ENCODE data around the gene TCEAL4. TPM values are rescaled to one million over a fixed set of nuclear protein-coding genes. Genes with fewer than 3 reads are reported as not detected.
"Not testable (repeated sequence)": the region's sequence is repeated elsewhere in the genome, so short reads cannot be mapped to it uniquely, and the experiment has no call there.

The TCEAL4 gene
- 90.5 TPM for polyA plus RNA-seq (2013, experiment 1 of 2; ENCODE audit: insufficient read length)
- 147 TPM for polyA plus RNA-seq (2013, experiment 2 of 2; ENCODE audit: insufficient read length)

DNA sequence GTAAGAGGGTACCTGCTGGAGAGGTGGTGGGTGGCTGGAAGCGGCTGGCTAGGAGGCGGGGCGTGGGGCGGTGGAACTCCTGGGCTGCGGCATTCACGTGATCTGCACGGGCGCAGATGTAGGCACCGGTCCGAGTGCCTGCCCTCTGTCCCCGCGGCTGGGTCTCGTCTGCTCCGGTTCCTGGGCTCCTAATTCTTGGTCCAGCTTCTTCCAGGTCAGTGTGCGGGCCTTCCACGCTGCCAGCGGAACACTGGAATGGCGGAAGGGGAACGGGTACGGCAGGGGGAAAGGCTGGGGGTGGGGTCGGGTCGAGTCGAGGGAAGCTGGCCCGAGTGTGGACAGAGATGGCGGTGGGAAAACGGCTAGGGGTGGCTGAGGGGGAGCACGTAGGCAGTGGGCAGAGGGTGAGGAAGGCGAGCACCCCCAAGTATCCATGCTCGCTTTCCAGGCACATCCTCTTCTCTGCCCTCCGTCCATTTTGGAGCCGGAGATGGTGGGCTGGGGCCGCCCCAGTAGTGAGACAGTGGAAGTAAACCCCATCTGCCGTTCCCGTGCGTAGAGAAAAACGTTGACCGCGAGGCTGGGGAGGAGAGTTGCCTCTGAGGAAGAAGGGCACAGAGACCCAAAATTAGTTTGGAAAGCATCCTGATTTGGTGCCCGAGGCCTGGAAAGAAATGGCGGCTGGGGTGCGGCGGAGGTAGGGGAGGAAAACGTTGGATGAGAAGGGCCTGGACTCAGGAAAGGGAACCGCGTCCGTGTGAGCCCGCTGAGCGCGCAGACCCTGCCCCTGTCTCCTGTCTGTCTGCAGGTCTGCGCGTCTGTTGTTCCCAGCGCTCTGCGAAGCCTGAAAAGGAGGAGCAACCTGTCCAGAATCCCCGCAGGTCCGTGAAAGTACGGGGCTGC lies at the start of gene TCEAL4:
Gene TCEAL4 (plus strand): TSS at position 105 of the 903 bp plus-strand sequence. CDS start 1,161 bp downstream, outside the sequence.
- DNase-seq, result peak; percentile 28

DNA sequence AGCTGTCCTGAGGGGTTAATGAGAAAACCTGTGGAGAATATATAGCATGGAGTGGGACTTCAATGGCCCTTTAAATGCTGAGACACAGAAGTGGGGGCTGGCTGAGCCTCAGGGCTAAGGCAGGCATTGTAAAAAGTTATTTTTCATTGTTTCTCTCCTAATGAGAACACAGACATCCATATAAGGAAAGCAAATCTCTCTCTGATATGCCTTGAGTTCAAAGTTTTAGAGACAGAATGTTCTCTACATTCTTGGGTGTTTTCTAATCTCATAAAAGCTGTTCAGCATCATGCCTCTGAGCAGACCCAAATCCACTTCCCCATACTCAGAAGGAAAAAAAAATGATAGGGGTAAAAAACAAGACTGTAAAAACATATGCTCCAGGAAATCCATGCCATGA lies 49.2 kb upstream of the TCEAL4 start:
- peak; percentile 21 for DNase-seq

DNA sequence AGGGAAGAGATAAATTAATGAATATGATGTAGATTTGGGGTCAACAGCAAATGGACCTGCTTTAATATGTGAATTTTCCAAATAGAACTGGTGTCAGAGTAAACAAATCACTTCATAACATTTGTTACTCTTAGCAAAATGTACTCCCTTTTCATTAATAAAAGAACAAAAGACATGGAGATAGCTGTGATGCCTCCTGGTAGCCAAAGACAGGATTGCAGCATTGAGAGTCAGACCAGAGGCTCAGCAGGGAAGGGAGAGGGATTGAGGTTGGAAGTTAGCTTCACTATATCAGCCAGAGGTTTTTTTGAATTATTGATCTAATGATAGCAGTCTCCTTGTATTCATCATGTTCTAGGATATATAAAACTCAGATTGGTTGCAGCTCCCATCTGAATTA lies 48.6 kb upstream of the TCEAL4 start:
- no peak for DNase-seq

DNA sequence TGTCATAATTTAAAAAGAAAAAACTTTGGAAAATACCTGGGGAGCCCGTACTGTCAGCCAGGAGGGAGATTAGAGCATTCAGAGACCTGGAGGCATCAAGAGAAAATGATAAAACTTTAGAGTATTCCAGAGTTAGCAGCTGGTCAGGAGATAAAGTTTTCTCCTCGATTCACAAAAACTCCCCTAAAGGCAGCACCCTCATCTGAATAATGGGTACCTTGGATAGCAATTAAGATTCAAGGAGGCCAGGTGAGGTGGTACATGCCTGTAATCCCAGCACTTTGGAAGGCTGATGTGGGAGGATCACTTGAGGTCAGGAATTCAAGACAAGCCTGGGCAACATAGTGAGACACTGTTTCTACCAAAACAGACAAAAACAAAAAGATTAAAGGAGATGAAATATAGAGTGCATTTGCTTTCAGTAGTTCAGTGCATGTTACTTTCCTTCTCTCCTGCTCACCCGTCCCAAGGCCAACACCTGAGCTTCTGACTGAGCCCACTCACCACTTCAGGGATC lies 47.4 kb upstream of the TCEAL4 start:
- DNase-seq, result no peak

DNA sequence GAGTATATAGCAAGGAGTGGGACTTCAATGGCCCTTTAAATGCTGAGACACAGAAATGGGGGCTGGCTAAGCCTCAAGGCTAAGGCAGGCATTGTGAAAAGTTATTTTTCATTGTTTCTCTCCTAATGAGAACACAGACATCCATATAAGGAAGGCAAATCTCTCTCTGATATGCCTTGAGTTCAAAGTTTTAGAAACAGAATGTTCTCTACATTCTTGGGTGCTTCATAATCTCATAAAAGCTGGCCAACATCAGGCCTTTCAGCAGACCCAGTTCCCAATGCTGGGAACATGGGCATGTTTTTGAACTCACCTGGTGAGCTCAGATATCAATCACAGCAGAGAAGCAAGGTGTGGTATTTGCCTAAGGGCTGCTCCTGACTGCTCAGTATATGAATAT lies 46.6 kb upstream of the TCEAL4 start:
- peak; percentile 39 for DNase-seq

DNA sequence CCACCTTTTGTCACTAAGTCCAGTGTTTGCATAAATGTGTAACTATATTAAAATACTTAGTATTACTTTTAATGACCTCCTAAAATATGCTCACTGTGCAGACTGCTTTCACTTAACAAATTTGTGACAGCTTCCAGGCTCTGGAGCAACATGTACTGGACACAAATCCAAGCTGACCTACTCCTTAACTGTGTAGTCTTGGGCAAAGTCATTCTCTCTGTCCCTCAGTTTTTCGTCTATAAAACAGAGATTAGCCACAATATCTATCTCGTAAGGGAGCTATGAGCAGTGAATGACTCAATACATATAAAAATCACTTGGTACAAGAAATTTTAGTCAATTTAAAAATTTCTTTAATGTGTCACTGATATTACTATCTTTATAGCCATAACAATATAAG lies 45.6 kb upstream of the TCEAL4 start:
- DNase-seq, result no peak

DNA sequence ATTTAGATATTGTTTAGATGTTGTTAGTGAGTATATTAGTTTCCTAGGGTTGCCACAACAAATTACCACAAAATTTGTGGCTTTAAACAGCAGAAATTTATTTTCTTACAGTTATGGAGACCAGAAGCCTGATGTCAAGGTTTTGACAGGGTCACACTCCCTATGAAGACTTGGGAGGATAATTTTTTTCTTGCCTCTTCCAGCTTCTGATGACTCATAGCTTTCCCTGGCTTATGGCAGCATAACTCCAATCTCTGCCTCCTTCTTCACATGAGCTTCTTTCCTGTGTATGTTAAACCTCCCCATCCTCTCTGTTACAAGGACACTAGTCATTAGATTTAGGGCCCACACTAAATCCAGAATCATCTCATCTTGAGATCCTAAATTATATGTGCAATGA lies 45.2 kb upstream of the TCEAL4 start:
- peak; percentile 63 for DNase-seq

DNA sequence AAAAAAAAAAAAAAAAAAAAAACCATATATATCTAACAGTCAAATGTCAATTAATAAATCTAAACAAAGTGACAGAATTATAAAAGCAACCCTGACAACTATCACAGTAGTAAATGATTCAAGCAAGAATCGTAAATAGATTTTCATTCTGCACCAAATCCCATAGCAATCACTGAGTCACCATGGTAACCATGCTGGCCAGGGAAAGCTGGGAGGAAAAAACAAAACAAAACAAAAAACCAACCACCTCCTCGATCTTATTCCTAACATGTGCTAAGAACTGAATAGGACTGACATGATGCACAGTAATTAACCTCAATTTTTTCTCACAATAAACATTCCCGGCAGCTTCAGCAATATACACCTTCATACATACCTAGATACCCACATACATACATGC lies 35.4 kb upstream of the TCEAL4 start:
- no peak for DNase-seq

DNA sequence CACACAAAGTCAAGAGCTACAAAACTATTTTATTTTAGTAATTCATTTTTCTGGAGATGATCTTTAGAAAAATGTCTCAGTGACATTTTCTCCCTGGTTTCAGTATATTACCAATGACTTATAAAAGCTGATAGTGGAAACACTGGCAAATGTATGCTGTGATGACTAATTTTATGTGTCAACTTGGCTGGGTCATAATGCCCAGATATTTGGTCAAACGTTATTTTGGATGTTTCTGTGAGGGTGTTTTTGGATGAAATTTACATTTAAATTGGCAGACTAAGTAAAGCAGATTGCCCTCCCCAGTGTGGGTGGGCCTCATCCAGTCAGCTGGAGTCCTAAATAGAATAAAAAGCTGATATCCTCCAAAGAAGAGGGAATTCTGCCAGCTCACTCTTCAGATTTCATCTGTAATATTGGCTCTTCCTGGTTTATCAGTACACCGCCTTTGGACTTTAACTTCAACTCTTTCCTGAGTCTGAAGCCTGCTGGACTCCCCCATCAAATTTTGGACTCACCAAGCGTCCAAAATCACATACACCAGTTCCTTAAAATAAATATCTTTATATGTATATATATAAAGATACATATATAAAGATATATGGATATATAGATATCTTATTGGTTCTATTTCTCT lies 34.8 kb upstream of the TCEAL4 start:
- no peak for DNase-seq

DNA sequence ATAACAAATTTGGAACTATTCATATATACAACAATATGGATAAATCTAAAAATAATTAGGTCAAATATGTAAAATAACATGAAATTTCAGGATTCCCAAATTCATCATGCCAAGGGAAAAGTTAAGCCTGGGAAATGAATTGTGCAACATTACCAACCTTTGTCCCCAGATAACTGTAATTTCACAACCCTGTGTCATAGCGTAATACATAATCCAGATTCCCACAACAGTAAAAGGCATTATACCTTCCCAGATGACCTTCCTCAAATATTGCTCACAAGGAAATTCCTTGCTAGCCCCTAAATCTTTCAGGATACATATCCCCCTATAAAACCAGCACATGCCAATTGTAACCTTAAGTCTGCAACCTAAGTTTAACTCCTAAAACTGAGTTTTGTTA lies 33.1 kb upstream of the TCEAL4 start:
- no peak for DNase-seq

DNA sequence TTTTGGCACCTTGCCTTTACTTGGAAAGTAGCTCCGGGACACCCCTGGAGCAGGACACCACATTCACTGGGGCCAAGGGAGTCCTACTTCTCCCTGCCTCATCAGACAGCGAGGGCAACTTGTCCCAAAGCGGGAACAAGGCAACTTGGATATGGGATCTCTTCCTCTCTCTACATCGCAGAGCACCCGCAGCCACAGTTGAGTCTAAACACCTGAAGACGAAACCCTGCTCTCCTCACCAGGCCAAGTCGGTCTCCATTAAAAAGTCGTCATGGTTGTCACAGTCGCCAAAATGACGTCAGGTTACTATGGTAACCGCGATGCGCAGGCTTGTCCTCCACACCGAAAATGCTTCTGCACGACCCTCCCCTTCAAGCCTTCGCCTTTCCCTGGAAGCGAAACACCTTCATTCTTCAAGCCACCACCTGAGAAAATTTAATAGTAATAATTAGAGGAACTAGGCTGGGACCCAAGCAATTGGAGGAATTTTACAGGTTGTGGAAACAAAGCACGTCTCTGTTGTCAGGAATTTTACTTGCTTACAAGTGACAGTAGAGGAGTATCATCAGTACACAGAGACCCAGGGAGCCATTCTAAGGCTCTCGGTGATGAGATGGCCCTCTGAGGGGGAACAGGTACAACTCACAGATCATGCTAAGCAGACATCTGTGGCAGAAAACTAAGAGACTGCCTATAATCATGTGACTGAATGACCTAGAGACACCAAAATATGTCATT lies 30.5 kb upstream of the TCEAL4 start:
- DNase-seq, result peak; percentile 62

DNA sequence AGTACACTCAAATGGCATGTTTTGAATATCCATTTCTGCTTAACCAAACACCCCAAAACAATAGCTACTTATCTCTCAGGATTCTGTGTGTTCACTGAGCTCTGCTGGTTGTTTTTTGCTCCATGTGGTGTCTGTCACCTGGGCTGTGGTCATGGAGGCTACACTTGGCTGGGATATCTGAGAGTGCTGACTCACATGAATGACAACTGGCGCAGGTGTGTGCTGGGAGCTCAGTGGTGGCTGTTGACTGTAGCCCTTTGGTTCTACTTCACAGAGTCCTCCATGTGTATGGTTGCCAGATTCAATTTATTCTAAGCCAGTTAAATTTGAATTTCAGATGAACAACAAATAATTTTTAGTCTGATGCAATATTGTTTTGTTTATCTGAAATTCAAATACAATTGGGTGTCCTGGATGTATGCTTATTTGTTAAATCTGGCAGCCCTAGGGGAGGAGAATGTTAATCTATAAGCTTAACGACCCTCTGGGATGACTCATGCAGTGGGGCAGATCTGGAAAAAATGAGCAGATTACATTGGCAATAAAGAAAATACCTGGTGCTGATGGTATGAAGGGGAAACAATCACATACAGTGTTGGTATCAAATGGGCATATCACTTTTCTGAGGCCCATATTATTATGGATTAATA lies 28.2 kb upstream of the TCEAL4 start:
- no peak for DNase-seq

DNA sequence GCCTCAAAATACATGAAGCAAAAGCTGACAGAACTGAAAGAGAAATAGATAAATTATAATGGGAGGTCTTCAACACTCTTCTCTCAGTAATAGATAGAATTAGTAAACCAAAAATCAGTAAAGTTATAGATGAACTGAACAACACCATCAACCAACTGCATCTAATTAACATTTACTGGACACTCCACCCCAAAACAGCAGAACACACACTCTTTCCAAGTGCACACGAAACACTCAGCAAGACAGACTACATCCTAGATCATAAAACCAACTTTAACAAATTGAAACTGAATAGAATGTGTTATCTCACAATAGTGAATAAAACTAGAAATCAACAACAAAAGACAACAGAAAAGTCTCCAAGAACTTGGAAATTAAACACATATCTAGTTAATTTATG lies 25.1 kb upstream of the TCEAL4 start:
- DNase-seq, result no peak

DNA sequence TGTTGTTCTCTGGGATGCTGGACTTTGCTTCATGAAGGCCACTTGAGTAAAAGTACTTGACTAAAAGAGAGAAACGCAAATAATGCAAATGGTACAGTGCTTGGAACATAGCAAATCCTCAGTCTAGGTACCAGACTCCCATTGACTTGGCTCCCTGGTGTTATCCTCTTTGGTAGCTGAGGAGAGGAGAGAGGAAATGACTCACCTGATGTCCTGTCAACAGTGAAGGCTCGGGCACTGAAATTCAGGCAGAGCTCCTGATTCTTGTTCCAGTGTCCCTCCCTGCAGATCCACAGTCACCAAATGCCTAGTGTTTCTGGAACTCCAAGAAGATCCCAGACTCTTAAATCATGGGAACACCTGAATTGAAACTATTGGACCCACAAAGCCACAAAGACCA lies 22.5 kb upstream of the TCEAL4 start:
- peak; percentile 27 for DNase-seq

DNA sequence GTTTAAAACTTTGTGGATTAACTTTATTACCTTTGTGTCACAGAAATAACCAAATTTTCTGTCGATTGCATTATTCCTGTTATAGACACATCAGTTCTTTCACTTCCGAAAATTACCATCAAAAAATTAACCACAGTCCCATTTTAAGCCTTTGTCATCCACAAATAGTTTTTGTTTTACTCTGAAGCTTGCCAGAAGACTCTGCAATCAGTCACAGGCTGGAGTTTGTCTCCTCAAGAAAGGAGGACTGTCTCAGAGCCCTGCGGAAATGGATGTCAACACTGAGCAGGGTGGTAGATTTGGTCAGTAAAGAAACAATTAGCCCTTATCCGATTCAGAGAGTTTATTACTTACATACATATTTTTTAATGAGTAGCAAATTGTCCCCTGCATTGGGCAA lies 20.1 kb upstream of the TCEAL4 start:
- no peak for DNase-seq

DNA sequence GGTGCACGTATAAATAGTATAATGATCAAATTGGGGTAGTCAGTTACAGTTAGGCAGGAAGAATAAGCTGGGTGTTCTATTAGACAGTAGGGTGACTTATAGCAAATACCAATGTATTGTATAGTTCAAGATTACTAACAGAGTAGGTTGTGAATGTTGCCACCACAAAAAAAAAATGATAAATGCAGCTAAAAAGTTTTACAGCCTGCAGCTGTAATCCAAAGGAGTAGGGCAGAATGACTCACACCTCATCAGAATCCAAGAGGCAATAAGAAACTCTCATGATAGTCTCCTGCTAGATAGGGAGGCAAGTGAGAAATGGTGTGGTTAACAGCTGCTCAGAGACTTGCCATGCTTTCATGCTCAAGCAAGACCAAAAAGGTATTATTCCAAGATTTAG lies 19.6 kb upstream of the TCEAL4 start:
- peak; percentile 54 for DNase-seq

DNA sequence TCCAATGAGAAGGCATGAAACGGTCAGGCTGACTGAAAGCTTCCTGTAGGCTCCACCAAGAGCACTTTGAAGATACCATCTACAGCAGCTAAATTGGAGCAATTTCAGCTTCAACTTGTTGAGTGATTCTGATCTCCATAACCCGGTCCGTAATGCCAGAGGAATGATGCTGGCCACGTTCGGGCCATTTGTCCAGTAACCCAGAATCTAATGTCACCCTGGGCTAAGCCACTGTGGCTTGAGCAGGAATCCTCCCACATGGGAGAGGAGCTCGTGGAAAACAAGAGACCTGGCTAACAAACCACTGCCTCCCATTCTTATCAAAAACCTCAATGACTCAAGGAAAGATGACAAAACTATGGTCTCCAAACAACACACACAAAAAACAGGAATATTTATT lies 14.2 kb upstream of the TCEAL4 start:
- DNase-seq, result no peak

DNA sequence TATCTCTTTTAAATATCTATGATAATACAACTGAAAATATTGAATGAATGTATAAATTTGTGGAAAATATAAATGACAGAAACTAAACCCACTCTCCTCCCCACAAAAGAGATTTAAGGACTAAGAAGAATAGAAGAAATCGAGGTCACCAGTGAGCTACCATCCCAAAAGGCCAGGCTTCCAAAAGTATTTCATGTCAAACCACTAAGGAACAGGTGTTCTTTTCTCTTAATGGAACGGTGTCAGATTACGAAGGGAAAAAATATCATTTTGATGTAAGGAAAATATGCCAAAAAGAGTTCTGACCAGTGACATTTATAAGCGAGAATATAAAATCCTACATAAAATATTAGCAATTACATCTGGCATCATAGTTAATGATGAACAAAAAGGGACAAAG lies 13.6 kb upstream of the TCEAL4 start:
- no peak for DNase-seq

DNA sequence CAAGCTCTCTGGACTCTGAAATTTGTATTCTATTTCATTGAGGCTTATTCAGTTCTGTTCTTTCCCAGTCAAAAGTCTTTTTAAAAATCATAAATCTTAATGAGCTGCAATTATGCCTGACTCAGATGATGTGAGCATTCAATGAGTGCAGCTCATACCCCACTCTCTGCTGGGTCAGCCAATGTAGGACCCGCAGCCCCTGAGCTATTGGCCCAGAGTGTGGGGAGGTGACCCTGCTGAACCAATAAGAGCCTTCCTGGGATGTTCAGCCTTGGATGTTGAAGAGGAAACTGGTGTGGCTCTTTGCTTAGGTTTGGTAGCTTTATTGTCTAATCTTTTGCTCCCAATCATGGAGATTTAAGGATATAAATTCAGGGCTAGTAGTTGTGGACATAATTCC lies 12.1 kb upstream of the TCEAL4 start:
- no peak for DNase-seq

DNA sequence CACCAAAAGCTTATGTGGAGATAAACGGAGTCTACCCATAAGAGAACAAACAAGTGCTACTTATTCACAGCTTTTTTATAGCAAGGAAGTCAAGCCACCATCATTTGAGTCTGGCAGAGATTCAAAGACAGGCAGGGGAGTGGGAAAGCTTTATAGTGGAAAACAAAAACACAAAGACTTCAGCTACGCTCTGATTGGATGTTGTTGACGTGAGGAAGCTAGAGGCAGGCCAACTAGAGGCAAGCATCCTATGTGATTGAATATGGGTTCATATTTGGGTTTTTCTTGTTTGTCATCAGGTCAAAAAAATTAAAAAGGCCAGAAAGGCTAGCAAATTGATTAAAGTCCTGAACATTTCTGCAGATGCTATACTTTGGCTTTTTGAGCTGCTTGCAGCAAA lies 719 bp upstream of the TCEAL4 start:
- no peak for DNase-seq

DNA sequence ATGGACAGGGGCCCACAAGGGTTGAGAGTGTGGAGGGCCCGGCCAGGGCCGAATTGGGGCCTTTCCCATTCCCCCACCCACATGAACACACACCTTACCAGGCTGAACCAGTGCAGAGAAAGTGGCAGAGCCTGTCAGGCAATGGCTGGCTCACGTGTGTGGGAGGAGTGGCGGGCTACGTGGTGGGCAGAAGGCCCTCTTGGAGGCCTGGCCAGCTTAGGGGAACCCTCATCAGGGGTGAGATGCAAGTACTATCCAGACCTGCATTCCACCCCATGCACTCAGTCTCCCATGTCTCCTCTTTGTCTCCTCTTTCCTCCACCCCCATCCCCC lies 965 bp downstream of the TCEAL4 start:
- peak; percentile 2 for DNase-seq

DNA sequence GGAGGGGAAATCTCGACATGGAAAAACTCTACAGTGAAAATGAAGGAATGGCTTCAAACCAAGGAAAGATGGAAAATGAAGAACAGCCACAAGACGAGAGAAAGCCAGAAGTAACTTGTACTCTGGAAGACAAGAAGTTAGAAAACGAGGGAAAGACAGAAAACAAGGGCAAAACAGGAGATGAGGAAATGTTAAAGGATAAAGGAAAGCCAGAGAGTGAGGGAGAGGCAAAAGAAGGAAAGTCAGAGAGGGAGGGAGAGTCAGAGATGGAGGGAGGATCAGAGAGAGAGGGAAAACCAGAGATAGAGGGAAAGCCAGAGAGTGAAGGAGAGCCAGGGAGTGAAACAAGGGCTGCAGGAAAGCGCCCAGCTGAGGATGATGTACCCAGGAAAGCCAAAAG lies 1.3 kb downstream of the TCEAL4 start:
- no peak for DNase-seq

DNA sequence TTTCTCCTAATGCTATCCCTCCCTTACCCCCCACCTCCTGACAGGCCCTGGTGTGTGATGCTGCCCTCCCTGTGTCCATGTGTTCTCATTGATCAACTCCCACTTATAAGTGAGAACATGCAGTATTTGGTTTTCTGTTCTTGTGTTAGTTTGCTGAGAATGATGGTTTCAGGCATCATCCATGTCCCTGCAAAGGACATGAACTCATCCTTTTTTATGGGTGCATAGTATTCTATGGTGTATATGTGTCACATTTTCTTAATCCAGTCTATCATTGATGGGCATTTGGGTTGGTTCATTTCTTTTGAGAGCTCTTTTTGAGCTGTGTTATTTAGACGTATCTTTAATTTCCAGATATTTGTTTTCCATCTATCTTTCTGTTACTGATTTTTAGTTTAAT lies 7.0 kb downstream of the TCEAL4 start:
- not testable (repeated sequence) for DNase-seq
